GM13976 (cell line): ENCODE results near the gene CSAD.

Experiments used
- DNase-seq: peaks from one replicate; pipeline ENCODE4 v3.0.0; 2012; ENCODE audit warnings: low spot score
- in situ Hi-C: fragments of 300-500 bp; cut with MboI; formaldehyde crosslinking; loops from one replicate; pipeline ENCODE4 v1.12.0; 2022; ENCODE audit warnings: low sequenced_read_pairs, mixed read lengths, inconsistent platforms; ENCODE audit not compliant: unreplicated experiment
- TF ChIP-seq, protein P1 (sequence below): IDR thresholded peaks from 2 replicates; pipeline ENCODE4 v1.5.1; 2012; ENCODE audit warnings: borderline replicate concordance, mild to moderate bottlenecking; ENCODE audit not compliant: insufficient read depth; ENCODE audit errors: extremely low read depth, missing control alignments, control extremely low read depth

CSAD gene

DNA sequence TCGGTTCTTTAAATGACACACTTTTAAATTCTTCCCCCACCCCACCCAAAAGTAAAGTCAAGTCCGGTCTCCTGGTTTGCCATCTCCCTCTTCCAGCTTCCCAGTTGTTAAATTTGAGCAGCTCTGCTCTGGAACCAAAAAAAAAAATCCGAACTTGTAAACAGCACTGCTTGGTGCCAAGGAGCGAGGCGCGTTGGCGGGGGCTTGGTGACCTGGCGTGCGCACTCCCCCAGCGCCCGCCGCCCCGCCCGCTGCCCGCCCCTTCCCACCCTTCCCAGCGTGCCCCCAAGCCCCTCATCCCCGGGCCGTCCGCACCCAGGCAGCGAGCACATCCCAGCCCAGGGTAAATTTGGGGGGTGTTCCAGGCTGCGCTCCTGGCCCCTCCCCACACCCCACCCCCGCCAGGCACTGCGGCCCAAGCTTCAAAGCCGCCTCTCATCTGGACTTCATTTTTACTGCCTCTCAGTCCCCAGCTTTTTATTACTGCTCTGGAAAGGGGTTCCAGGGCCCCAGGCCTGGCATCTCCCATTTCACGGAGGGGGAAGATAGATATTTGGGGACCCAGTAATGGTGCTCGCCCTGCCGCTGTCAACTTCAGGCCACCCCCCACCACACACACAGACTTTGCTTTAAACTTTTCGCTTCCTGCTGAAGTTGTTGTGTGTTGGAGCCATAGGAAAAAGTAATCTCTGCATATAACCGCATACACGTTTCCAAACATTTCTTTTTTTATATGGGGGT lies 38.0 kb upstream of the CSAD start:
- no peak for DNase-seq
- TF ChIP-seq, protein P1, sequence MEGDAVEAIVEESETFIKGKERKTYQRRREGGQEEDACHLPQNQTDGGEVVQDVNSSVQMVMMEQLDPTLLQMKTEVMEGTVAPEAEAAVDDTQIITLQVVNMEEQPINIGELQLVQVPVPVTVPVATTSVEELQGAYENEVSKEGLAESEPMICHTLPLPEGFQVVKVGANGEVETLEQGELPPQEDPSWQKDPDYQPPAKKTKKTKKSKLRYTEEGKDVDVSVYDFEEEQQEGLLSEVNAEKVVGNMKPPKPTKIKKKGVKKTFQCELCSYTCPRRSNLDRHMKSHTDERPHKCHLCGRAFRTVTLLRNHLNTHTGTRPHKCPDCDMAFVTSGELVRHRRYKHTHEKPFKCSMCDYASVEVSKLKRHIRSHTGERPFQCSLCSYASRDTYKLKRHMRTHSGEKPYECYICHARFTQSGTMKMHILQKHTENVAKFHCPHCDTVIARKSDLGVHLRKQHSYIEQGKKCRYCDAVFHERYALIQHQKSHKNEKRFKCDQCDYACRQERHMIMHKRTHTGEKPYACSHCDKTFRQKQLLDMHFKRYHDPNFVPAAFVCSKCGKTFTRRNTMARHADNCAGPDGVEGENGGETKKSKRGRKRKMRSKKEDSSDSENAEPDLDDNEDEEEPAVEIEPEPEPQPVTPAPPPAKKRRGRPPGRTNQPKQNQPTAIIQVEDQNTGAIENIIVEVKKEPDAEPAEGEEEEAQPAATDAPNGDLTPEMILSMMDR: no peak
- in situ Hi-C loops: no loop called here

DNA sequence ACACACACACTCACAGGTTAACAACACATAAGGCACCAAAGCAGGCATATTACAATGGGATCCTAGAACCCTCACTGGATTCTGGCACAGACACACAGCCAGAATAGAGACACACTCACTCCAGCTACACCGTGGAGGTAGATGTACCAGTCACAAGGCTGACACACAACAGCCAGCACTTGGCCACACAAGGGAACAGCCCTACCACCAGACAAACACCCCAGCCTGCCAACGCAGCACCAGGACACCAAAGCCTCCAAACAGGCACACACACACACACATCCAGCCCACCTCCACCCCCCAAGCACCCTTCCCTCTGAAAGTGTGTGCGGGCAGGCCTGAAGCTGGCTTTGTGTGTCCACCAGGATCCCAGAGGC lies 37.2 kb upstream of the CSAD start:
- TF ChIP-seq, protein P1: no peak
- no peak for DNase-seq
- in situ Hi-C loops: no loop called here

DNA sequence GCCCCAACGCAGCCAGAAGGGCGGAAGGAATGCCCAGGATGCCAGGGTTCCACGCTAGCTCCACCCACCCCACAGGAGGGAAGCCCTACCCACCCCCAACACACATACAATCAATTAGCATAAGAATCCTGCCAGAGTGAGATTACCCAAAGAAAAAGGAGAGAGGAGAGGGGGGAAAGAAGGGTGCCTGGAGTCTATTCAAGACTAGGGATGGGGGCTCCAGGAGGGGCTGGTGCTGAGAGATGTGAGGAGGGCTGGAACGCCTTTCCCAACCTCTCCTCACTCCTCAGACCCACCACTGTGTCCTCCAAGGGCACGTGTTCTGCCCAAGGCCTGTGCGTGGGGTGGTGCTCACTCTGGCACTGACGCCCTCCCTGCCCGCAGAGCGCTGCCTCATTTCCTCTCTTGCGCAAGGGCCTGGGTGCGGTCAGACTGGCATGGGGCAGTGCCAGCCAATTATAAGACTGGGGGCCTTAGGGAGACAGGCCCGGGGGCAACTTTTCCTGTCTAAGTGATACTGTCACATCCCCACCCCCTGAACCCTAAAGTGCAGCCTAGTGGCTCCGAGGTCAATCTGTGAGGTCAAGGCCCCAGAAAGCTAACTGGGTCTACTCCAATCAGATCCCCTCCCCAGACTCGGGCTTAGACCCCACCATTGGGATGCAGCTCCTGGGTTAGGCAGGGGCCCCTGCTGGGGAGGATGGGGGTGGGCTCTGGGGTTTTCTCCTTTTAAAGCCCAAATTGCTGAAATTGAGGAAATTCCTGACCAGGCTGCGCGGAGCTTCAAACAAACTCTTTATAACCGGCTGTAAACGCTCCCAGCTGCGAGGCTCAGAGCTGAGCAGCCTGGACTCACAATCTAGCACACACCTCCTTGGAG lies 36.6 kb upstream of the CSAD start:
- in situ Hi-C loops: no loop called here
- TF ChIP-seq, protein P1: no peak
- no peak for DNase-seq

DNA sequence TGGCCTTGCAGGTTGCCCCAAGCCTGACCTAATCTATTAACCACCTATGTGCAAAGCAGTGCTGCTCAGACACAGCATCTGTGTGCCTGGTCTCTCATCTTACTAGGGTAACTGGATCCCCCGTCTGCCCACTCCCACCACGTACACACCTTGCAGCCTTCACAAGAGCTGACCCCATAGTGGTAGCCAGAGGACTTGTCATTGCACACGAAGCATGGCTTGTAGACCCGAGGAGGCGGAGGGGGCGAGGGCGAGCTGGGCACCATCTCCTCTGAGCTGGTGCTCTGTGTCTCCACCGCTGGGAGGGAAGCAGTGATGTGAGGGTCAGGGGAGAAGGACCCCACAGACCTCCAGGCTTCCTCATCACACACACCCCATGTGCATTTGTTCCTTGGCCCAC lies 34.8 kb upstream of the CSAD start:
- in situ Hi-C loops: no loop called here
- no peak for DNase-seq
- TF ChIP-seq, protein P1: no peak

DNA sequence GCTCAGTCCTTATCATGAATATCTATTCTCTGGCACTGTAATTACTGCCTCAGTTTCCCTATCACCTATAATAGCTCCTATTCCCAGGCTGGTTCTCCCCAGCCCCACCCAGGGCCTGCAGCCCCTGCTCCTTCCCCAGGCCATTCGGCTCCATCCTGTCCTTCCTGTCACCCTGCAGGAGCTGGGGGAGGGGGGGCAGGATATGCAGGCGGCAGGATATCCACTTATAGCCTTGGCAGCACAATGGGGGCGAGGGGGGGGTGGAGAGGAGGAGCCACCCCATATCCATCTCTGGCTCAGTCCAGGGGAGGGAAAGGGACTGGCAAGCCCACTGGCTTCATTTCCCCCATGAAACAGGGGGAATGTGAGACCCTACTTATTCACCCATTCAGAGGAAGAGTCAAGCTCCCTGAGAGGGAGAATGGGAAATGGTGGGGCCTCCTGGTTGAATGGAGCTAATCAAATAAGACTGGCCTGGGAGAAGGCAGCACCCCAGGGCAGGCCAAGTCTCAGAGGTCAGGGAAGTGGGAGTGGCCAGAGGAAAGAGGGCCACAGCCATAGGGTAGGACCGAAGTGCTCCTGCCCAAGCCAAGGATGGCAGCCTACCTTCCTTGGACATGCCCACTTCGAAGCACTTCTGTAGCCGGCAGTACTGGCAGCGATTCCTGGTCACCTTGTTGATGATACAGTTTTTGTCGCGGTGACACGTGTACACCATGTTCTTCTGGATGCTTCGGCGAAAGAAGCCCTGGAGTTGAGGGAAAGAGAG lies 34.1 kb upstream of the CSAD start:
- TF ChIP-seq, protein P1: no peak
- in situ Hi-C loops: loop anchor here (5.0 kb wide), 1 partner anchor 72 kb away; no protein-coding TSS in a partner anchor
- no peak for DNase-seq

DNA sequence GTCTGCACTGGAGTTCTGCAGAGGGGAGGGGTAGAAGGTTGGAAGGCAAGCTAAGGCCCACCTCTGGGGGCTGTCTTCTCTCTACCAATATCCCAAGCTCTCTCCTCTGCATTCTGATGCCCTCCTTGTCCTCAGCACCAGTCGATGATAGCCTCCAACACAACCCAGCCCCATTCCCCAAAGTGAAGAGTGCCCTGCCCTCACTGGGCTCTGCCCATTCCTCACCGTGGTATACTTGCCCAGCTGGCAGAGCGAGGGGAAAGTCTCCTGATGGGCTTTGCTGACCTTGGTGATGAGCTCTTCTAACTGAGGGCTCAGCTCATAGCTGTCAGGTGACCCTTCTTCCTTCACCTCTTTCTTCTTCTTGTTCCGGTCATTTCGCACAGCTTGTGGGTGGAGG lies 33.5 kb upstream of the CSAD start:
- in situ Hi-C loops: loop anchor here (5.0 kb wide), 1 partner anchor 73 kb away; no protein-coding TSS in a partner anchor
- no peak for DNase-seq
- TF ChIP-seq, protein P1: no peak
